ENCODE results near the gene ERBB4.

ERBB4 gene

GRCh38 chr2:212538305-212539071 is at the start of gene ERBB4:
Gene ERBB4 (minus strand): TSS chr2:212538802. CDS start chr2:212538530, 272 bp downstream.
- DNase-seq = no peak

GRCh38 chr2:212580117-212580516 is 41.5 kb upstream of the ERBB4 start:
- DNase-seq = no peak

GRCh38 chr2:212556296-212556695 is 17.7 kb upstream of the ERBB4 start:
- no peak for DNase-seq

- no peak for DNase-seq
These were observed 15.6 kb upstream of the ERBB4 start for GRCh38 chr2:212554233-212554632.

- no peak for DNase-seq
These were observed 11.3 kb upstream of the ERBB4 start for GRCh38 chr2:212549941-212550340.

GRCh38 chr2:212549463-212549862 is 10.9 kb upstream of the ERBB4 start:
- no peak for DNase-seq

- no peak for DNase-seq
These were observed 9.8 kb upstream of the ERBB4 start for GRCh38 chr2:212548455-212548819.

- no peak for DNase-seq
These were observed 9.3 kb upstream of the ERBB4 start for GRCh38 chr2:212547716-212548454.

- DNase-seq = no peak
These were observed 8.1 kb upstream of the ERBB4 start for GRCh38 chr2:212546669-212547068.

GRCh38 chr2:212540341-212540740 is 1.7 kb upstream of the ERBB4 start:
- no peak for DNase-seq

- no peak for DNase-seq
These were observed 674 bp upstream of the ERBB4 start for GRCh38 chr2:212539072-212539880.

- DNase-seq = no peak
These were observed 787 bp downstream of the ERBB4 start for GRCh38 chr2:212537726-212538304.

GRCh38 chr2:212536817-212537725 is 1.5 kb downstream of the ERBB4 start:
- no peak for DNase-seq

- DNase-seq = no peak
These were observed 2.4 kb downstream of the ERBB4 start for GRCh38 chr2:212535996-212536816.

- no peak for DNase-seq
These were observed 4.3 kb downstream of the ERBB4 start for GRCh38 chr2:212534336-212534735.

- no peak for DNase-seq
These were observed 6.0 kb downstream of the ERBB4 start for GRCh38 chr2:212532585-212532984.

- DNase-seq = no peak
These were observed 6.5 kb downstream of the ERBB4 start for GRCh38 chr2:212532087-212532486.

GRCh38 chr2:212531499-212531898 is 7.1 kb downstream of the ERBB4 start:
- DNase-seq = no peak

GRCh38 chr2:212530991-212531390 is 7.6 kb downstream of the ERBB4 start:
- DNase-seq = no peak

GRCh38 chr2:212530373-212530772 is 8.2 kb downstream of the ERBB4 start:
- no peak for DNase-seq
